K562 (cell line): ENCODE data around the gene CDK1. TPM values are rescaled to one million over a fixed set of nuclear protein-coding genes. Genes with fewer than 3 reads are reported as not detected.

Experiments used
- ATAC-seq: fragments of 200-7000 bp; cut with Tn5 transposase; 3 replicates; pipeline ENCODE4 v1.9.1; 2020; ENCODE audit warnings: moderate library complexity
- BruUV-seq: library from RNA; stranded (reverse); fragments of 400-500 nt; replicated peaks from 2 replicates; lab custom pipeline; 2021; lab: Mats Ljungman, UMichigan
- CTCF ChIA-PET: fragments of 300-600 bp; formaldehyde crosslinking; extraction: SDS; loops from one replicate; lab custom pipeline; 2021; ENCODE audit warnings: low intra/inter-chr PET ratio; lab: Yijun Ruan, JAX
- POLR2A ChIA-PET: fragments of 300-600, 350-650 bp; sonication (Branson Sonifier 250); formaldehyde crosslinking; extraction: SDS; loops from one replicate; lab custom pipeline; 2021; ENCODE audit warnings: antibody characterized with exemption, inconsistent platforms; lab: Yijun Ruan, JAX
- DNase-seq, 4 experiments: peaks; one replicate each; pipeline versions ENCODE4 v3.0.0 to v3.0.0-alpha.2; 2011 to 2018; ENCODE audit warnings: low spot score in 3 of 4, mixed read lengths in 3 of 4; ENCODE audit errors: extremely low read depth in 1 of 4
- FAIRE-seq: peaks from 2 replicates; lab custom pipeline; 2011; peaks lifted over from hg19 to GRCh38; lab: Jason Lieb, UNC
- H2AFZ ChIP-seq: 2 replicates; pipeline ENCODE4 v1.6.0; 2011; ENCODE audit warnings: low read depth, low read length, control low read depth, inconsistent platforms
- H3K27ac ChIP-seq: fragments of 200-600 bp; 3 replicates; pipeline ENCODE4 v1.8.0; 2011; ENCODE audit warnings: low read depth, mild to moderate bottlenecking, control low read depth, inconsistent platforms, low read length, moderate library complexity, mixed read lengths; ENCODE audit errors: extremely low read depth
- H3K27me3 ChIP-seq, 2 experiments: fragments of 300-600 bp in 1 of 2; 2 replicates in 1 of 2; 3 replicates in 1 of 2; pipeline versions ENCODE4 v1.6.0 to v1.8.0; 2011; ENCODE audit warnings: inconsistent platforms in 2 of 2, low read length in 2 of 2, mild to moderate bottlenecking in 1 of 2, mixed read lengths in 1 of 2, moderate library complexity in 1 of 2; ENCODE audit not compliant: control insufficient read depth in 2 of 2, insufficient read depth in 2 of 2
- H3K36me3 ChIP-seq: fragments of 300-600 bp; 3 replicates; pipeline ENCODE4 v1.8.0; 2011; ENCODE audit warnings: mild to moderate bottlenecking, low read length, inconsistent platforms; ENCODE audit not compliant: control insufficient read depth, insufficient read depth
- H3K4me1 ChIP-seq, 2 experiments: fragments of 200-600 bp in 1 of 2; replicated peaks in 1 of 2; 2 replicates in 1 of 2; 3 replicates in 1 of 2; pipeline versions ENCODE4 v1.5.1 to v1.8.0; 2011; ENCODE audit warnings: inconsistent platforms in 2 of 2, low read length in 2 of 2, mild to moderate bottlenecking in 1 of 2, mixed read lengths in 1 of 2, moderate library complexity in 1 of 2; ENCODE audit not compliant: control insufficient read depth in 2 of 2, insufficient read depth in 2 of 2
- H3K4me2 ChIP-seq: 2 replicates; pipeline ENCODE4 v1.6.1; 2011; ENCODE audit warnings: low read length, control low read depth, inconsistent platforms, mixed read lengths; ENCODE audit not compliant: insufficient read depth
- H3K4me3 ChIP-seq: fragments of 200-600 bp; sonication (generic), shearing (Covaris generic); 2 replicates; pipeline ENCODE4 v1.5.1; 2016; ENCODE audit warnings: control low read depth, inconsistent platforms
- H3K79me2 ChIP-seq: fragments of 200-600 bp; 3 replicates; pipeline ENCODE4 v1.8.0; 2011; ENCODE audit warnings: low read length, inconsistent platforms; ENCODE audit not compliant: control insufficient read depth, insufficient read depth
- H3K9ac ChIP-seq, 2 experiments: 2 replicates each; pipeline versions ENCODE4 v1.6.0 to v1.6.1; 2011; ENCODE audit warnings: low read depth in 2 of 2, low read length in 2 of 2, control low read depth in 1 of 2, inconsistent platforms in 1 of 2, mild to moderate bottlenecking in 1 of 2, mixed read lengths in 1 of 2; ENCODE audit not compliant: insufficient read depth in 1 of 2
- H3K9me1 ChIP-seq: one replicate; pipeline ENCODE4 v1.6.0; 2011; ENCODE audit warnings: inconsistent platforms, mild to moderate bottlenecking, low read length, moderate library complexity; ENCODE audit not compliant: control insufficient read depth, insufficient read depth
- H3K9me3 ChIP-seq: replicated peaks from 2 replicates; pipeline ENCODE4 v1.5.1; 2011; ENCODE audit warnings: low read depth, low read length, inconsistent platforms; ENCODE audit not compliant: control insufficient read depth, insufficient read depth
- H4K20me1 ChIP-seq: replicated peaks from 2 replicates; pipeline ENCODE4 v1.6.1; 2011; ENCODE audit warnings: low read length, inconsistent platforms, mixed read lengths; ENCODE audit not compliant: control insufficient read depth, insufficient read depth
- NCOA6 ChIP-seq: fragments of 450-650 bp; IDR thresholded peaks from 2 replicates; pipeline ENCODE4 v1.6.1; 2017; ENCODE audit warnings: mild to moderate bottlenecking
- POLR2A ChIP-seq: fragments of 450-650 bp; conservative IDR thresholded peaks from 2 replicates; pipeline ENCODE4 v1.6.1; 2016
- RNF219 ChIP-seq: fragments of 250-450 bp; sonication (Bioruptor Pico); IDR thresholded peaks from 2 replicates; pipeline ENCODE4 v1.5.0; 2022; ENCODE audit warnings: mild to moderate bottlenecking
- ZKSCAN1 ChIP-seq: fragments of 150-350 bp; IDR thresholded peaks from 2 replicates; pipeline ENCODE4 v1.6.1; 2016; ENCODE audit warnings: low read depth, low read length
- WGBS: fragments of 100-300 bp; shearing (Covaris generic); methylation state at CpG from one replicate; pipeline ENCODE4 v1.1.6; 2016; ENCODE audit warnings: low coverage, mixed read lengths; ENCODE audit not compliant: insufficient coverage; ENCODE audit errors: missing lambda C conversion rate; 5-methylcytosine and 5-hydroxymethylcytosine counted together
- in situ Hi-C: fragments of 300-500 bp; cut with MboI; formaldehyde crosslinking; loops from 4 replicates; pipeline ENCODE4 v1.15.0; 2018; ENCODE audit warnings: inconsistent platforms, mixed read lengths
- intact Hi-C: fragments of 100-400 bp; cut with micrococcal nuclease; formaldehyde crosslinking; loops from 2 replicates; pipeline ENCODE4 v1.14.2; 2022
- polyA plus RNA-seq, 8 experiments: library from polyadenylated mRNA; depleted of rRNA in 4 of 8; stranded (reverse) in 5 of 8; unstranded in 3 of 8; fragments of >200 nt; fragmentation: Nextera tagmentation in 2 of 8; fragmentation: Illumina TruSeq in 1 of 8; extraction: Ambion mirVana in 2 of 8; extraction: Trizol in 1 of 8; gene quantifications; 2 replicates each; pipeline versions ENCODE4 v1.2.1 to v1.2.3, GENCODE V29; 2011 to 2014; ENCODE audit warnings: inconsistent platforms in 1 of 8, missing spikeins in 1 of 8
- total RNA-seq, 7 experiments: library from RNA; depleted of rRNA in 6 of 7; stranded (reverse); fragments of >200 nt in 6 of 7; fragmentation: Illumina TruSeq in 2 of 7; extraction: Trizol in 2 of 7; gene quantifications; 2 replicates each; pipeline versions ENCODE4 v1.2.1 to v1.2.3, GENCODE V29; 2011 to 2021; ENCODE audit warnings: low replicate concordance in 1 of 7

CDK1 gene
- total and polyA plus RNA-seq, 9 of the 15 experiments (the other 6 are each of a cell fraction or from before 2014, with no cell fraction given): 156 to 685 (median 236) TPM

- H3K27ac ChIP-seq: no peak overlapping the region
- TF ChIP-seq NCOA6 (no peak), POLR2A (no peak), RNF219 (CRISPR knock-in tag) (no peak), ZKSCAN1 (no peak)
- H3K27me3 ChIP-seq: peaks cover 26 to 31% of the 10 kb centered on the region in 2 experiments; a peak in 4 of 5 replicates
- no peaks in the 10 kb centered on the region for H3K9me3 ChIP-seq
- in situ Hi-C loops (no loop called here), intact Hi-C loops (no loop called here)
- peaks cover 0 to 9% of the 10 kb centered on the region in 2 experiments; a peak in 1 of 5 replicates for H3K4me1 ChIP-seq
- ChIA-PET CTCF (no interaction called here), POLR2A (no interaction called here)
- ATAC-seq (no peak), FAIRE-seq (peak; percentile 15), DNase-seq (no peak)
- no peak overlapping the region for H3K9ac ChIP-seq
- H3K79me2 ChIP-seq: no peaks in the 10 kb centered on the region
- 0% methylated on average over 3 of the region's 3 CpGs for WGBS
- H3K4me3 ChIP-seq: no peak overlapping the region
- no TSS peak for BruUV-seq
- H3K9me1 ChIP-seq: no peaks in the 10 kb centered on the region
- no peak overlapping the region for H3K4me2 ChIP-seq
- H3K36me3 ChIP-seq: no peaks in the 10 kb centered on the region
- H4K20me1 ChIP-seq: no peaks in the 10 kb centered on the region
- H2AFZ ChIP-seq: no peak overlapping the region
Observed at GRCh38 chr10:60731134-60731885, 47.0 kb upstream of the CDK1 start.
